GM23338 (cell line): ENCODE measurements around the gene DTX1. TPM values are rescaled to one million over a fixed set of nuclear protein-coding genes. Genes with fewer than 3 reads are reported as not detected.

Experiments
- ATAC-seq: fragments of 200-7000 bp; cut with Tn5 transposase; 3 replicates; pipeline ENCODE4 v1.9.1; 2020
- DNase-seq: peaks from one replicate; pipeline ENCODE4 v3.0.0-alpha.2; 2015; ENCODE audit warnings: low spot score
- H2AFZ ChIP-seq: fragments of 200-600 bp; sonication (generic); 2 replicates; pipeline ENCODE4 v1.8.0; 2016; ENCODE audit warnings: antibody characterized with exemption, mild to moderate bottlenecking, moderate library complexity
- H3F3A ChIP-seq: fragments of 200-600 bp; sonication (generic); replicated peaks from 2 replicates; pipeline ENCODE4 v1.8.0; 2017; ENCODE audit warnings: antibody characterized with exemption, mixed run types, low read depth
- H3K27ac ChIP-seq: fragments of 200-600 bp; sonication (generic); 2 replicates; pipeline ENCODE4 v1.6.1; 2016; ENCODE audit warnings: low read depth
- H3K27me3 ChIP-seq: fragments of 200-600 bp; sonication (generic); 2 replicates; pipeline ENCODE4 v1.8.0; 2016; ENCODE audit warnings: mild to moderate bottlenecking, mixed run types, moderate library complexity; ENCODE audit not compliant: insufficient read depth
- H3K36me3 ChIP-seq: fragments of 200-600 bp; sonication (generic); 2 replicates; pipeline ENCODE4 v1.8.0; 2016; ENCODE audit warnings: mild to moderate bottlenecking; ENCODE audit not compliant: insufficient read depth
- H3K4me1 ChIP-seq: fragments of 200-600 bp; sonication (generic); 2 replicates; pipeline ENCODE4 v1.8.0; 2016; ENCODE audit warnings: mild to moderate bottlenecking, moderate library complexity; ENCODE audit not compliant: insufficient read depth
- H3K4me2 ChIP-seq: fragments of 200-600 bp; sonication (generic); 2 replicates; pipeline ENCODE4 v1.7.1; 2017; ENCODE audit warnings: mixed run types
- H3K4me3 ChIP-seq: fragments of 200-600 bp; sonication (generic); 2 replicates; pipeline ENCODE4 v1.6.1; 2016; ENCODE audit warnings: mixed run types
- H3K79me2 ChIP-seq: fragments of 200-600 bp; sonication (generic); replicated peaks from 2 replicates; pipeline ENCODE4 v1.8.0; 2017; ENCODE audit warnings: mild to moderate bottlenecking; ENCODE audit not compliant: insufficient read depth
- H3K9me2 ChIP-seq: fragments of 200-600 bp; sonication (generic); 2 replicates; pipeline ENCODE4 v1.8.0; 2017; ENCODE audit not compliant: insufficient read depth
- H4K20me1 ChIP-seq: fragments of 200-600 bp; sonication (generic); replicated peaks from 2 replicates; pipeline ENCODE4 v1.8.0; 2017; ENCODE audit warnings: mild to moderate bottlenecking; ENCODE audit not compliant: insufficient read depth
- H3K27ac Mint-ChIP-seq: 2 replicates; pipeline ENCODE4 v1.8.0; 2020; ENCODE audit warnings: inconsistent platforms, mild to moderate bottlenecking, moderate library complexity, mixed read lengths
- H3K27me3 Mint-ChIP-seq: 3 replicates; pipeline ENCODE4 v1.8.0; 2022; ENCODE audit warnings: low read depth, mild to moderate bottlenecking, moderate library complexity, mixed read lengths, inconsistent platforms; ENCODE audit not compliant: insufficient read depth, poor library complexity
- H3K36me3 Mint-ChIP-seq: 3 replicates; pipeline ENCODE4 v1.8.0; 2021; ENCODE audit warnings: low read depth, mild to moderate bottlenecking, inconsistent platforms, moderate library complexity, mixed read lengths
- H3K4me1 Mint-ChIP-seq: 3 replicates; pipeline ENCODE4 v1.8.0; 2020; ENCODE audit warnings: mild to moderate bottlenecking, inconsistent platforms, mixed read lengths
- H3K4me3 Mint-ChIP-seq: 3 replicates; pipeline ENCODE4 v1.8.0; 2021; ENCODE audit warnings: moderate library complexity, mild to moderate bottlenecking, inconsistent platforms, mixed read lengths
- H3K9me3 Mint-ChIP-seq: 3 replicates; pipeline ENCODE4 v1.8.0; 2020; ENCODE audit warnings: moderate library complexity, mild to moderate bottlenecking, inconsistent platforms, mixed read lengths
- CREB1 ChIP-seq: fragments of 250-450 bp; sonication (Bioruptor Pico); IDR thresholded peaks from 2 replicates; pipeline ENCODE4 v1.5.0; 2020; ENCODE audit warnings: low read depth, mild to moderate bottlenecking, moderate library complexity
- ETS1 ChIP-seq: IDR thresholded peaks from 2 replicates; pipeline ENCODE4 v1.6.1; 2016; ENCODE audit warnings: antibody characterized with exemption
- EZH2 ChIP-seq: fragments of 200-600 bp; sonication (generic); IDR thresholded peaks from one replicate; pipeline ENCODE4 v1.8.0; 2017; ENCODE audit warnings: antibody characterized with exemption, mild to moderate bottlenecking, low read depth; ENCODE audit not compliant: unreplicated experiment
- EZH2phosphoT487 ChIP-seq: fragments of 200-600 bp; sonication (generic); IDR thresholded peaks from one replicate; pipeline ENCODE4 v1.8.1; 2018; ENCODE audit warnings: antibody characterized with exemption; ENCODE audit not compliant: unreplicated experiment
- POLR2AphosphoS5 ChIP-seq: IDR thresholded peaks from 2 replicates; pipeline ENCODE4 v1.6.1; 2016; ENCODE audit warnings: antibody characterized with exemption, low read depth
- REST ChIP-seq: IDR thresholded peaks from one replicate; pipeline ENCODE4 v1.6.1; 2018; ENCODE audit warnings: antibody characterized with exemption; ENCODE audit not compliant: unreplicated experiment
- ZNF114 ChIP-seq: fragments of 250-450 bp; sonication (Bioruptor Pico); IDR thresholded peaks from 2 replicates; pipeline ENCODE4 v1.5.0; 2020; ENCODE audit warnings: mild to moderate bottlenecking, moderate library complexity
- ZNF331 ChIP-seq: fragments of 250-450 bp; sonication (Bioruptor Pico); IDR thresholded peaks from 2 replicates; pipeline ENCODE4 v1.5.0; 2020; ENCODE audit warnings: low read depth, mild to moderate bottlenecking, moderate library complexity
- ZNF462 ChIP-seq: fragments of 250-450 bp; sonication (Bioruptor Pico); IDR thresholded peaks from 2 replicates; pipeline ENCODE4 v1.5.0; 2020; ENCODE audit warnings: mild to moderate bottlenecking, moderate library complexity
- polyA plus RNA-seq: library from polyadenylated mRNA; unstranded; fragments of >200 nt; fragmentation: Nextera tagmentation; extraction: Ambion mirVana; gene quantifications from 2 replicates; pipeline ENCODE4 v1.2.1, GENCODE V29; 2016
- total RNA-seq: library from RNA; depleted of rRNA; stranded (reverse); fragments of >200 nt; shearing (Covaris generic); gene quantifications from 2 replicates; pipeline ENCODE4 v1.2.3, GENCODE V29; 2014

The DTX1 gene
- total and polyA plus RNA-seq, 2 experiments from 2014 or later = 1.6 to 9.0 TPM

- Histone ChIP-seq H3F3A (0 out of 2 replicates have a peak, but pooled peaks cover 5% of the 10 kb centered on the region), H2AFZ (peak overlapping the region; percentile 80; the same call in 1 of the 2 replicates), H3K27ac (no peak overlapping the region), H3K9me2 (no peaks in the 10 kb centered on the region), H3K36me3 (no peaks in the 10 kb centered on the region), H3K79me2 (no peaks in the 10 kb centered on the region), H4K20me1 (no peaks in the 10 kb centered on the region), H3K4me2 (peak overlapping the region; percentile 83; the same call in 1 of the 2 replicates), H3K4me3 (peak overlapping the region; percentile 69), H3K27me3 (peaks cover 25% of the 10 kb centered on the region), H3K4me1 (no peaks in the 10 kb centered on the region)
- Mint-ChIP-seq H3K27ac (no peak overlapping the region), H3K4me3 (peak overlapping the region; percentile 71), H3K36me3 (no peaks in the 10 kb centered on the region), H3K27me3 (peaks cover 19% of the 10 kb centered on the region), H3K4me1 (peaks cover 3% of the 10 kb centered on the region; the same call in 1 of the 3 replicates), H3K9me3 (no peaks in the 10 kb centered on the region)
- TF ChIP-seq ETS1 (no peak), ZNF462 (CRISPR knock-in tag) (no peak), ZNF331 (CRISPR knock-in tag) (no peak), POLR2AphosphoS5 (no peak), ZNF114 (CRISPR knock-in tag) (no peak), EZH2phosphoT487 (no peak), CREB1 (no peak), EZH2 (no peak), REST (no peak)
- no peak for DNase-seq
- ATAC-seq = no peak; the same call in 2 of the 3 replicates
Measured at GRCh38 chr12:113055594-113056380, 743 bp upstream of the DTX1 start.
